Right atrium auricular region (tissue), 2 donors: ENCODE results near the gene TTC39C. TPM values are rescaled to one million over a fixed set of nuclear protein-coding genes. Genes with fewer than 3 reads are reported as not detected.

Experiments
- DNase-seq: peaks from one replicate; pipeline ENCODE4 v3.0.0-alpha.2; 2019; ENCODE audit warnings: low spot score
- H3K27ac ChIP-seq, 2 donors: fragments of 200-600 bp; sonication (generic); 1 replicate in 1 of 2; 2 replicates in 1 of 2; pipeline ENCODE4 v1.5.1; 2016 to 2019
- H3K27me3 ChIP-seq, 2 donors: fragments of 200-600 bp; sonication (generic); one replicate each; pipeline versions ENCODE4 v1.5.1 to v1.6.0; 2017 to 2019
- H3K36me3 ChIP-seq: fragments of 200-600 bp; sonication (generic); one replicate; pipeline ENCODE4 v1.5.1; 2016
- H3K4me1 ChIP-seq, 2 donors: fragments of 200-600 bp; sonication (generic); one replicate each; pipeline versions ENCODE4 v1.5.1 to v1.6.0; 2017 to 2019
- H3K4me3 ChIP-seq, 2 donors: fragments of 200-600 bp; sonication (generic); 1 replicate in 1 of 2; 2 replicates in 1 of 2; pipeline ENCODE4 v1.5.1; 2017 to 2019; ENCODE audit warnings: mild to moderate bottlenecking in 1 of 2, moderate library complexity in 1 of 2
- H3K9me3 ChIP-seq, 2 donors: fragments of 200-600 bp; sonication (generic); one replicate each; pipeline ENCODE4 v1.5.1; 2019
- CTCF ChIP-seq, 2 donors: fragments of 200-600 bp; sonication (generic); IDR thresholded peaks; one replicate each; pipeline ENCODE4 v1.5.1; 2019; ENCODE audit warnings: antibody characterized with exemption in 2 of 2
- total RNA-seq, 2 donors: library from RNA; depleted of rRNA; stranded (reverse); fragments of >200 nt; gene quantifications; one replicate each; pipeline ENCODE4 v1.1.0, GENCODE V29; 2016

The TTC39C gene
- total RNA-seq, 2 donors from 2014 or later, result 4.2 to 10.3 TPM

GRCh38 chr18:23990474-23991410, 23.8 kb upstream of the TTC39C start:
- Histone ChIP-seq H3K4me1 (no peaks in the 10 kb centered on the region), H3K36me3 (no peaks in the 10 kb centered on the region), H3K27me3 (no peaks in the 10 kb centered on the region), H3K4me3 (no peak overlapping the region), H3K27ac (no peak overlapping the region), H3K9me3 (no peaks in the 10 kb centered on the region)
- TF ChIP-seq CTCF (IDR thresholded peaks at IDR 0.05), result no peak
- DNase-seq, result no peak

GRCh38 chr18:23992089-23992940, 22.2 kb upstream of the TTC39C start:
- H3K27ac ChIP-seq, result no peak overlapping the region
- H3K4me1 ChIP-seq, result no peaks in the 10 kb centered on the region
- no peak for DNase-seq
- H3K36me3 ChIP-seq, result no peaks in the 10 kb centered on the region
- H3K27me3 ChIP-seq, result no peaks in the 10 kb centered on the region
- no peak overlapping the region for H3K4me3 ChIP-seq
- H3K9me3 ChIP-seq, result no peaks in the 10 kb centered on the region
- TF ChIP-seq CTCF (IDR thresholded peaks at IDR 0.05), result no peak

- TF ChIP-seq CTCF (IDR thresholded peaks at IDR 0.05), result no peak
- Histone ChIP-seq H3K4me3 (no peak overlapping the region), H3K36me3 (no peaks in the 10 kb centered on the region), H3K27me3 (no peaks in the 10 kb centered on the region), H3K9me3 (no peaks in the 10 kb centered on the region), H3K4me1 (no peaks in the 10 kb centered on the region), H3K27ac (no peak overlapping the region)
- DNase-seq, result no peak
Measured at GRCh38 chr18:23992941-23993280, 21.6 kb upstream of the TTC39C start.

- H3K4me1 ChIP-seq, result no peaks in the 10 kb centered on the region
- H3K4me3 ChIP-seq, result no peak overlapping the region
- no peak for TF ChIP-seq CTCF (IDR thresholded peaks at IDR 0.05)
- H3K27ac ChIP-seq, result no peak overlapping the region
- peak; percentile 81 for DNase-seq
- H3K36me3 ChIP-seq, result no peaks in the 10 kb centered on the region
- H3K27me3 ChIP-seq, result no peaks in the 10 kb centered on the region
- H3K9me3 ChIP-seq, result no peaks in the 10 kb centered on the region
Measured at GRCh38 chr18:23994361-23994902, 20.1 kb upstream of the TTC39C start.

- Histone ChIP-seq H3K36me3 (no peaks in the 10 kb centered on the region), H3K27me3 (no peaks in the 10 kb centered on the region), H3K4me1 (no peaks in the 10 kb centered on the region), H3K9me3 (no peaks in the 10 kb centered on the region), H3K4me3 (no peak overlapping the region), H3K27ac (no peak overlapping the region)
- TF ChIP-seq CTCF (IDR thresholded peaks at IDR 0.05), result no peak
- DNase-seq, result no peak
Measured at GRCh38 chr18:23995180-23995579, 19.4 kb upstream of the TTC39C start.
